Measurements from ENCODE around the gene VPS13C. TPM values are rescaled to one million over a fixed set of nuclear protein-coding genes. Genes with fewer than 3 reads are reported as not detected.

VPS13C gene
- total and polyA plus RNA-seq, 12 donors = 18.9 to 114 (median 55.2) TPM

DNA sequence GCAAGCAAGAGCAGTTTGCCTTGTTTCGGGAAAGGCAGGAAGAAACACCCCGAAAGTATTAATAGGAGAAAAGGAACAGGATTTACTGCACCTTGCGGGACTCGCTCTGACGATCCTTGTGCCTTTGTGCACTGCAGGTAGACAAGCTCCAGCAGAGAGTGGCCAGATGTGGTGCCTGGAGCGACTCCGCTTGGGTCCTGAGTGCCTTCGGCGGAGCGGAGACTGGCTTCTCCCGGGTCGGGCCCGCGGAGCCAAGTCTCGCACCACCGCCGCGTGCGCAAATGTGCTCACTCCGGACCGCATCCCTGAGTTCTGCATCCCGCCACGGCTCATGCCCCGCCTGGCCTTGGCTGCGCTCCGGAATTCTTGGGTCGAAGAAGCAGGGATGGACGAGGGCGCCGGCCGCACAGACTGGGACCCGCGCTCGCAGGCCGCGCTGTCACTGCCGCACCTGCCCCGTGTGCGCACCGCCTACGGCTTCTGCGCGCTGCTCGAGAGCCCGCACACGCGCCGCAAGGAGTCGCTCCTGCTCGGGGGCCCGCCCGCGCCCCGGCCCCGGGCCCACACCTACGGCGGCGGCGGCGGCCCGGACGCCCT is 7.3 kb upstream of the VPS13C start:
- Histone ChIP-seq H3K9me3 (replicated peaks in 1 of 3) (no peaks in the 10 kb centered on the region), H3K27me3 (no peaks in the 10 kb centered on the region), H3K4me1 (replicated peaks in 1 of 2) (peaks cover 0 to 24% of the 10 kb centered on the region in 2 donors), H3K36me3 (replicated peaks in 1 of 2) (no peaks in the 10 kb centered on the region), H3K4me3 (peak overlapping the region in 1 of 4 donors; percentile 66), H3K27ac (peak overlapping the region in 2 of 5 donors; percentile 37 to 61)
- intact Hi-C loops (cut with DNase I) = loop anchor here in 1 of 2 donors (10.0 kb wide), 2 partner anchors 193 to 237 kb away; no protein-coding TSS in a partner anchor
- 2 to 6% (median 3%) methylated on average over 9 to 62 of the region's 62 CpGs for WGBS, 4 donors
- TF ChIP-seq CTCF (IDR thresholded peaks at IDR 0.05) = no peak
- no peak for TF ChIP-seq POLR2A (IDR thresholded peaks at IDR 0.05)
- peak in 6 of 7 donors; percentile 19 to 46 (median 37) for DNase-seq

DNA sequence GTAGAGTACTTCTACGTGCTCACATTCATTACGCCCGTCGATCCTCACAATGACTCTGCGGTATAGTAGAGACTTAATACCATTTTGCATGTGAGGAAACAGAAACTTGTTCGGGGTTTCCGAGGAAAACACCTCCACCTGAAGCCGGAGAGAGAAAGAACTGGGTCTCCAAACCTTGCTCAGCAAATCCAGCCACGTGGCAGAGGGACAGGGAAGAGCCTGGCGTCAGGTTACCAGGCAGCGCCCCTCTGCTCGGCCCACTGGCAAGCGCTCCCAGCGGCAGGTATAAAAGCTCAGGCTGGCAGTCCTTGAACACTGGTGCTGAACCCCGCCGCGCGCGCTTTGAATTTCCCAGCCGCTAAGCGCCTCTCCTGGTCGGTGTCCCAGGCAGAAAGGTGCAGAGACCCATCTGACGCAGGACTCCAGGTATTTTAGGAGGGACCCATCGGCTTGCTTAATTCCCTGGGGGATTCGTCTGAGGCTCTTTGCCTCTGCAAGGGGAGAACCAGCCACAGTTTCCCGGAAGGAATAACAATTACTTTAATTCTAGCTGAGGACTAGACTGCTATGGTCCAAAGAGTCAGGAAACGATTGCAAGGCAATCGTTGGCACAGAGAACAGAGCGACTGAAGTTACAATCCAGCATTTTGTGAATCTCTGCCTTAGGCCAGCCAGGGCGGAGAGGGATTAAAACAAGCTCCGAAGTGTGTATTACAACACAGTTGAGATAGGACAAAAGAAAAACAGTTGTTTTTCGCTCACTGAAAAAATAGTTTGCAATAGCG is 6.6 kb upstream of the VPS13C start, which contains the start of gene C2CD4A:
C2CD4A (plus strand) TSS at position 315 of the 785 bp plus-strand sequence. CDS start 637 bp downstream, outside the sequence.
- peaks cover 0 to 24% of the 10 kb centered on the region in 2 donors for H3K4me1 ChIP-seq (replicated peaks in 1 of 2)
- intact Hi-C loops (cut with DNase I) = loop anchor here in 1 of 2 donors (10.0 kb wide), 2 partner anchors 192 to 238 kb away; no protein-coding TSS in a partner anchor
- TF ChIP-seq CTCF (IDR thresholded peaks at IDR 0.05) = peak in 2 of 6 experiments; percentile 35 to 40
- TF ChIP-seq POLR2A (IDR thresholded peaks at IDR 0.05) = peak in 1 of 2 donors; percentile 16
- H3K4me3 ChIP-seq = peak within 1 kb of the TSS in 2 of 4 donors; percentile 13 to 66
- H3K27ac ChIP-seq = peak within 1 kb of the TSS in 2 of 5 donors; percentile 37 to 61
- no peaks in the 10 kb centered on the region for H3K36me3 ChIP-seq (replicated peaks in 1 of 2)
- H3K27me3 ChIP-seq = no peaks in the 10 kb centered on the region
- DNase-seq = peak; percentile 75 to 90 (median 81)
- 2 to 7% (median 6%) methylated on average over 23 to 33 of the region's 33 CpGs for WGBS, 4 donors
- no peaks in the 10 kb centered on the region for H3K9me3 ChIP-seq (replicated peaks in 1 of 3)

- H3K36me3 ChIP-seq (replicated peaks in 1 of 2) = no peaks in the 10 kb centered on the region
- no peaks in the 10 kb centered on the region for H3K9me3 ChIP-seq (replicated peaks in 1 of 3)
- TF ChIP-seq POLR2A (IDR thresholded peaks at IDR 0.05) (no peak), CTCF (IDR thresholded peaks at IDR 0.05) (no peak)
- peaks cover 0 to 24% of the 10 kb centered on the region in 2 donors for H3K4me1 ChIP-seq (replicated peaks in 1 of 2)
- 75 to 86% (median 84%) methylated on average over 6 of the region's 6 CpGs for WGBS, 4 donors
- H3K27me3 ChIP-seq = no peaks in the 10 kb centered on the region
- DNase-seq = no peak
- H3K4me3 ChIP-seq = no peak overlapping the region
- intact Hi-C loops (cut with DNase I) = loop anchor here in 1 of 2 donors (10.0 kb wide), 2 partner anchors 189 to 241 kb away; no protein-coding TSS in a partner anchor
- no peak overlapping the region for H3K27ac ChIP-seq
These were observed 3.8 kb upstream of the VPS13C start for GRCh38 chr15:62063825-62064635.
